ENCODE measurements around the gene RORC.

Gene RORC

GRCh38 chr1:151822404-151822803, 9.2 kb downstream of the RORC start:
- DNase-seq: peak in 1 of 2 donors; percentile 53
- peaks cover 65% of the 10 kb centered on the region for H3K4me1 Mint-ChIP-seq
- peak overlapping the region in 1 of 2 donors; percentile 89 for H3K27ac Mint-ChIP-seq
- no peaks in the 10 kb centered on the region for H3K9me3 Mint-ChIP-seq
- H3K4me3 Mint-ChIP-seq: peak overlapping the region in 1 of 2 donors; percentile 70
- peak; percentile 58 for ATAC-seq
- no peaks in the 10 kb centered on the region for H3K27me3 Mint-ChIP-seq

- ATAC-seq (peak; percentile 16), DNase-seq (no peak)
- no peaks in the 10 kb centered on the region for H3K9me3 Mint-ChIP-seq
- no peak overlapping the region for H3K4me3 Mint-ChIP-seq
- no peaks in the 10 kb centered on the region for H3K27me3 Mint-ChIP-seq
- peaks cover 68% of the 10 kb centered on the region for H3K4me1 Mint-ChIP-seq
- no peak overlapping the region for H3K27ac Mint-ChIP-seq
Measured at GRCh38 chr1:151820940-151821339, 10.7 kb downstream of the RORC start.

GRCh38 chr1:151819976-151820623, 11.5 kb downstream of the RORC start:
- Mint-ChIP-seq H3K27ac (peak overlapping the region in 1 of 2 donors; percentile 61), H3K9me3 (no peaks in the 10 kb centered on the region), H3K4me1 (peaks cover 68% of the 10 kb centered on the region), H3K4me3 (no peak overlapping the region), H3K27me3 (no peaks in the 10 kb centered on the region)
- ATAC-seq: peak; percentile 45
- no peak for DNase-seq

- Mint-ChIP-seq H3K4me1 (peaks cover 69% of the 10 kb centered on the region), H3K4me3 (no peak overlapping the region), H3K27me3 (no peaks in the 10 kb centered on the region), H3K27ac (no peak overlapping the region), H3K9me3 (no peaks in the 10 kb centered on the region)
- ATAC-seq: no peak
- DNase-seq: no peak
Measured at GRCh38 chr1:151819227-151819835, 12.3 kb downstream of the RORC start.

- Mint-ChIP-seq H3K27ac (no peak overlapping the region), H3K4me1 (peaks cover 60% of the 10 kb centered on the region), H3K27me3 (no peaks in the 10 kb centered on the region), H3K4me3 (no peak overlapping the region), H3K9me3 (no peaks in the 10 kb centered on the region)
- DNase-seq: no peak
- no peak for ATAC-seq
Measured at GRCh38 chr1:151817353-151817730, 14.3 kb downstream of the RORC start.

GRCh38 chr1:151816548-151817352, 14.9 kb downstream of the RORC start:
- ATAC-seq (no peak), DNase-seq (no peak)
- Mint-ChIP-seq H3K4me1 (peaks cover 54% of the 10 kb centered on the region), H3K4me3 (no peak overlapping the region), H3K9me3 (no peaks in the 10 kb centered on the region), H3K27me3 (no peaks in the 10 kb centered on the region), H3K27ac (no peak overlapping the region)

- no peaks in the 10 kb centered on the region for H3K9me3 Mint-ChIP-seq
- no peak overlapping the region for H3K4me3 Mint-ChIP-seq
- DNase-seq: no peak
- ATAC-seq: peak; percentile 49
- H3K27ac Mint-ChIP-seq: peak overlapping the region; percentile 49 to 68
- no peaks in the 10 kb centered on the region for H3K27me3 Mint-ChIP-seq
- H3K4me1 Mint-ChIP-seq: peaks cover 44% of the 10 kb centered on the region
Measured at GRCh38 chr1:151815716-151816327, 15.8 kb downstream of the RORC start.

- Mint-ChIP-seq H3K9me3 (no peaks in the 10 kb centered on the region), H3K27ac (no peak overlapping the region), H3K27me3 (no peaks in the 10 kb centered on the region), H3K4me3 (no peak overlapping the region), H3K4me1 (peaks cover 37% of the 10 kb centered on the region)
- DNase-seq (no peak), ATAC-seq (no peak)
Measured at GRCh38 chr1:151814971-151815545, 16.5 kb downstream of the RORC start.

GRCh38 chr1:151814426-151814825, 17.2 kb downstream of the RORC start:
- ATAC-seq (no peak), DNase-seq (no peak)
- Mint-ChIP-seq H3K27ac (no peak overlapping the region), H3K9me3 (no peaks in the 10 kb centered on the region), H3K4me3 (no peak overlapping the region), H3K4me1 (peaks cover 31% of the 10 kb centered on the region), H3K27me3 (no peaks in the 10 kb centered on the region)

GRCh38 chr1:151813271-151813977, 18.2 kb downstream of the RORC start:
- Mint-ChIP-seq H3K9me3 (no peaks in the 10 kb centered on the region), H3K4me1 (peaks cover 31% of the 10 kb centered on the region), H3K27me3 (no peaks in the 10 kb centered on the region), H3K27ac (no peak overlapping the region), H3K4me3 (no peak overlapping the region)
- DNase-seq: no peak
- no peak for ATAC-seq

GRCh38 chr1:151811181-151811580, 20.4 kb downstream of the RORC start:
- no peak for ATAC-seq
- no peak for DNase-seq
- Mint-ChIP-seq H3K4me3 (no peak overlapping the region), H3K4me1 (peaks cover 17% of the 10 kb centered on the region), H3K9me3 (no peaks in the 10 kb centered on the region), H3K27me3 (no peaks in the 10 kb centered on the region), H3K27ac (peak overlapping the region in 1 of 2 donors; percentile 14)

GRCh38 chr1:151809985-151810556, 21.5 kb downstream of the RORC start:
- Mint-ChIP-seq H3K4me1 (peaks cover 6% of the 10 kb centered on the region), H3K4me3 (no peak overlapping the region), H3K9me3 (no peaks in the 10 kb centered on the region), H3K27ac (peak overlapping the region in 1 of 2 donors; percentile 6), H3K27me3 (no peaks in the 10 kb centered on the region)
- ATAC-seq (no peak), DNase-seq (no peak)

- Mint-ChIP-seq H3K9me3 (no peaks in the 10 kb centered on the region), H3K27ac (no peak overlapping the region), H3K4me1 (no peaks in the 10 kb centered on the region), H3K27me3 (no peaks in the 10 kb centered on the region), H3K4me3 (no peak overlapping the region)
- ATAC-seq (no peak), DNase-seq (no peak)
Measured at GRCh38 chr1:151809290-151809984, 22.2 kb downstream of the RORC start.

GRCh38 chr1:151807766-151808165, 23.8 kb downstream of the RORC start:
- Mint-ChIP-seq H3K27me3 (no peaks in the 10 kb centered on the region), H3K27ac (no peak overlapping the region), H3K4me3 (no peak overlapping the region), H3K4me1 (no peaks in the 10 kb centered on the region), H3K9me3 (no peaks in the 10 kb centered on the region)
- DNase-seq: no peak
- ATAC-seq: no peak

All from stimulated activated naive CD8-positive, alpha-beta T cell treated with anti-CD3 and anti-CD28 coated beads, Interleukin-15, amount 100 ng/mL, for 72 hours (primary cell).